NCI-H1417 (cell line): ENCODE data around the gene CDH15.
"Not testable (repeated sequence)": the region's sequence is repeated elsewhere in the genome, so short reads cannot be mapped to it uniquely, and the experiment has no call there.

Experiments used
- DNase-seq, 3 experiments: peaks; one replicate each; lab custom pipeline; 2025; lab: John Stamatoyannopoulos, UW

The CDH15 gene

GRCh38 chr16:89233678-89234490 lies 62.3 kb downstream of the CDH15 start:
- DNase-seq: no peak

GRCh38 chr16:89237733-89238132 lies 66.2 kb downstream of the CDH15 start:
- DNase-seq: no peak

- peak; percentile 6 to 84 (median 65) for DNase-seq
These were observed 69.8 kb downstream of the CDH15 start for GRCh38 chr16:89241187-89242007.

GRCh38 chr16:89242795-89243200 lies 71.2 kb downstream of the CDH15 start:
- DNase-seq: no peak

- no peak for DNase-seq
These were observed 72.1 kb downstream of the CDH15 start for GRCh38 chr16:89243664-89244063.

- DNase-seq: not testable (repeated sequence)
These were observed 72.7 kb downstream of the CDH15 start for GRCh38 chr16:89244264-89244663.

GRCh38 chr16:89244754-89245153 lies 73.2 kb downstream of the CDH15 start:
- DNase-seq: no peak
